GM12878 (cell line): Measurements from ENCODE around the gene RNASEH2A. TPM values are rescaled to one million over a fixed set of nuclear protein-coding genes. Genes with fewer than 3 reads are reported as not detected.

Source experiments
- ATAC-seq: fragments of 200-7000 bp; cut with Tn5 transposase; 3 replicates; pipeline ENCODE4 v1.9.1; 2020; ENCODE audit warnings: mild to moderate bottlenecking, moderate library complexity
- BruUV-seq: library from RNA; stranded (reverse); fragments of 400-500 nt; replicated peaks from 2 replicates; lab custom pipeline; 2021; lab: Mats Ljungman, UMichigan
- CTCF ChIA-PET: fragments of 300-600 bp; sonication (Branson Sonifier 250); formaldehyde crosslinking; extraction: SDS; loops from one replicate; lab custom pipeline; 2021; ENCODE audit warnings: inconsistent platforms; lab: Yijun Ruan, JAX
- POLR2A ChIA-PET: fragments of 350-600 bp; formaldehyde crosslinking; extraction: SDS; loops from one replicate; lab custom pipeline; 2021; ENCODE audit warnings: inconsistent platforms; lab: Charles Lee
- RAD21 ChIA-PET: fragments of 300-600 bp; sonication (Branson Sonifier 250); formaldehyde crosslinking; loops from one replicate; lab custom pipeline; 2023; ENCODE audit warnings: antibody characterized with exemption; ENCODE audit not compliant: unreplicated experiment; lab: Charles Lee
- SMC1A ChIA-PET: fragments of 300-600 bp; sonication (Branson Sonifier 250); formaldehyde crosslinking; loops from one replicate; lab custom pipeline; 2023; ENCODE audit not compliant: unreplicated experiment, uncharacterized antibody; lab: Charles Lee
- DNase-seq: peaks from one replicate; pipeline ENCODE4 v3.0.0-alpha.2; 2011; ENCODE audit warnings: low read depth, low spot score
- FAIRE-seq: peaks from 3 replicates; lab custom pipeline; 2011; peaks lifted over from hg19 to GRCh38; lab: Jason Lieb, UNC
- H2AFZ ChIP-seq: 2 replicates; pipeline ENCODE4 v1.6.0; 2011; ENCODE audit warnings: low read depth, low read length, control low read depth; ENCODE audit not compliant: control insufficient read depth
- H3K27ac ChIP-seq: 2 replicates; pipeline ENCODE4 v1.5.1; 2011; ENCODE audit warnings: control low read depth; ENCODE audit not compliant: control insufficient read depth, insufficient read depth
- H3K27me3 ChIP-seq, 2 experiments: replicated peaks in 1 of 2; 2 replicates each; pipeline versions ENCODE4 v1.6.0 to v1.6.1; 2011; ENCODE audit warnings: low read length in 1 of 2; ENCODE audit not compliant: control insufficient read depth in 2 of 2, insufficient read depth in 2 of 2
- H3K36me3 ChIP-seq, 2 experiments: 2 replicates each; pipeline ENCODE4 v1.5.1; 2011; ENCODE audit warnings: low read length in 1 of 2; ENCODE audit not compliant: control insufficient read depth in 2 of 2, insufficient read depth in 2 of 2
- H3K4me1 ChIP-seq: 2 replicates; pipeline ENCODE4 v1.6.1; 2011; ENCODE audit warnings: mild to moderate bottlenecking, low read length, moderate library complexity, mixed read lengths; ENCODE audit not compliant: control insufficient read depth, insufficient read depth
- H3K4me2 ChIP-seq: 2 replicates; pipeline ENCODE4 v1.6.0; 2011; ENCODE audit warnings: control low read depth; ENCODE audit not compliant: control insufficient read depth, insufficient read depth
- H3K4me3 ChIP-seq: fragments of 200-600 bp; sonication (generic); 2 replicates; pipeline ENCODE4 v1.5.1; 2016
- H3K79me2 ChIP-seq: 2 replicates; pipeline ENCODE4 v1.6.0; 2011; ENCODE audit warnings: low read length; ENCODE audit not compliant: control insufficient read depth, insufficient read depth
- H3K9ac ChIP-seq: 2 replicates; pipeline ENCODE4 v1.8.0; 2011; ENCODE audit warnings: low read length, control low read depth, mixed read lengths; ENCODE audit not compliant: control insufficient read depth, insufficient read depth
- H3K9me3 ChIP-seq: replicated peaks from 3 replicates; pipeline ENCODE4 v1.5.1; 2011; ENCODE audit warnings: mild to moderate bottlenecking, low read length; ENCODE audit not compliant: control insufficient read depth, insufficient read depth
- H4K20me1 ChIP-seq: 2 replicates; pipeline ENCODE4 v1.6.0; 2011; ENCODE audit not compliant: control insufficient read depth, insufficient read depth
- ATF7 ChIP-seq: fragments of 450-650 bp; IDR thresholded peaks from 2 replicates; pipeline ENCODE4 v1.6.1; 2016; ENCODE audit warnings: low read depth, mild to moderate bottlenecking
- CHD4 ChIP-seq: fragments of 200-600 bp; sonication (generic); IDR thresholded peaks from 2 replicates; pipeline ENCODE4 v1.6.1; 2016; ENCODE audit warnings: mild to moderate bottlenecking
- MTA2 ChIP-seq: fragments of 450-650 bp; IDR thresholded peaks from 2 replicates; pipeline ENCODE4 v1.6.1; 2016; ENCODE audit warnings: low read depth, mild to moderate bottlenecking, moderate library complexity
- NR2F1 ChIP-seq: fragments of 450-650 bp; conservative IDR thresholded peaks from 2 replicates; pipeline ENCODE4 v1.6.1; 2017; ENCODE audit warnings: mild to moderate bottlenecking
- USF2 ChIP-seq: IDR thresholded peaks from 2 replicates; pipeline ENCODE4 v1.6.1; 2011; ENCODE audit warnings: low read depth, low read length, improper control_type of control experiment, borderline replicate concordance
- ZNF687 ChIP-seq: fragments of 450-650 bp; IDR thresholded peaks from 2 replicates; pipeline ENCODE4 v1.6.1; 2017; ENCODE audit warnings: mild to moderate bottlenecking, moderate library complexity
- WGBS: methylation state at CpG from one replicate; pipeline ENCODE4 v1.1.6; 2016; ENCODE audit warnings: low lambda C conversion rate; ENCODE audit not compliant: insufficient replicate concordance, insufficient coverage; ENCODE audit errors: missing lambda C conversion rate; 5-methylcytosine and 5-hydroxymethylcytosine counted together
- in situ Hi-C: fragments of 300-500 bp; cut with MboI; formaldehyde crosslinking; loops from 9 replicates; pipeline ENCODE4 v1.14.3; 2018; ENCODE audit warnings: mixed read lengths
- intact Hi-C: fragments of 100-400 bp; cut with micrococcal nuclease; formaldehyde crosslinking; loops from one replicate; pipeline ENCODE4 v1.14.2; 2022; ENCODE audit not compliant: unreplicated experiment
- polyA plus RNA-seq, 11 experiments: library from polyadenylated mRNA; depleted of rRNA in 4 of 11; unstranded in 6 of 11; stranded (reverse) in 5 of 11; fragments of >200 nt; fragmentation: Nextera tagmentation in 4 of 11; fragmentation: Illumina TruSeq in 1 of 11; extraction: Ambion mirVana in 4 of 11; extraction: Trizol in 1 of 11; gene quantifications; 1 replicate in 1 of 11; 2 replicates in 10 of 11; pipeline versions ENCODE4 v1.2.1 to v1.2.3, GENCODE V29; 2011 to 2016; ENCODE audit warnings: inconsistent platforms in 2 of 11, missing spikeins in 2 of 11, low read depth in 1 of 11
- total RNA-seq, 4 experiments: library from RNA; depleted of rRNA in 3 of 4; stranded (reverse); fragments of >200 nt in 3 of 4; fragmentation: Illumina TruSeq in 1 of 4; extraction: Trizol in 1 of 4; gene quantifications; 2 replicates each; pipeline versions ENCODE4 v1.2.1 to v1.2.3, GENCODE V29; 2013 to 2021
- TF ChIP-seq, protein P1 (sequence below): fragments of 450-650 bp; IDR thresholded peaks from 2 replicates; pipeline ENCODE4 v1.6.1; 2016; ENCODE audit warnings: mild to moderate bottlenecking, moderate library complexity, borderline replicate concordance
- TF ChIP-seq, protein P2 (sequence below): fragments of 450-650 bp; IDR thresholded peaks from 2 replicates; pipeline ENCODE4 v1.6.1; 2016; ENCODE audit warnings: mild to moderate bottlenecking

The RNASEH2A gene
- total and polyA plus RNA-seq, 10 of the 15 experiments (the other 5 are each of a cell fraction or from before 2014, with no cell fraction given), result 17.4 to 103 (median 40.4) TPM

DNA sequence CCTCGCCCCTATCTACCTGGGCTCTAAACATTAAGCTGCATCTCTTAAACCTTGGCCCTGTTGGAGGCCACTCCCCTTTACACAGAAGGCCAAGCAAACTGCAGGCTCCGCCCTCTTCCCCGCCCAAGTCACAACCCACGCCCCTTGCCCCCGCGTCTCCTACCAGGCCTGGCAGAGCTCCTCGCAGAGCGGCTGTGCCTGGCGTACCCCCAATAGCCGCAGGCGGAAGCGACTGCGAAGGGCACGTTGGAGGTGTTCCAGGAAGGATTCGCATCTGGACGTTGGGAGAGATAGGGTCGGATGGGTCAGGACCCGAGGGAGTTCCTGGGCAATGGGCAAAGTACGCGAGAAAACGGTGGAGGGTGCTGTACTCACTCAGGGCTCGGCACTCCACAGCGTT, 22.1 kb downstream of the RNASEH2A start (continued):
- TF ChIP-seq, protein P1, sequence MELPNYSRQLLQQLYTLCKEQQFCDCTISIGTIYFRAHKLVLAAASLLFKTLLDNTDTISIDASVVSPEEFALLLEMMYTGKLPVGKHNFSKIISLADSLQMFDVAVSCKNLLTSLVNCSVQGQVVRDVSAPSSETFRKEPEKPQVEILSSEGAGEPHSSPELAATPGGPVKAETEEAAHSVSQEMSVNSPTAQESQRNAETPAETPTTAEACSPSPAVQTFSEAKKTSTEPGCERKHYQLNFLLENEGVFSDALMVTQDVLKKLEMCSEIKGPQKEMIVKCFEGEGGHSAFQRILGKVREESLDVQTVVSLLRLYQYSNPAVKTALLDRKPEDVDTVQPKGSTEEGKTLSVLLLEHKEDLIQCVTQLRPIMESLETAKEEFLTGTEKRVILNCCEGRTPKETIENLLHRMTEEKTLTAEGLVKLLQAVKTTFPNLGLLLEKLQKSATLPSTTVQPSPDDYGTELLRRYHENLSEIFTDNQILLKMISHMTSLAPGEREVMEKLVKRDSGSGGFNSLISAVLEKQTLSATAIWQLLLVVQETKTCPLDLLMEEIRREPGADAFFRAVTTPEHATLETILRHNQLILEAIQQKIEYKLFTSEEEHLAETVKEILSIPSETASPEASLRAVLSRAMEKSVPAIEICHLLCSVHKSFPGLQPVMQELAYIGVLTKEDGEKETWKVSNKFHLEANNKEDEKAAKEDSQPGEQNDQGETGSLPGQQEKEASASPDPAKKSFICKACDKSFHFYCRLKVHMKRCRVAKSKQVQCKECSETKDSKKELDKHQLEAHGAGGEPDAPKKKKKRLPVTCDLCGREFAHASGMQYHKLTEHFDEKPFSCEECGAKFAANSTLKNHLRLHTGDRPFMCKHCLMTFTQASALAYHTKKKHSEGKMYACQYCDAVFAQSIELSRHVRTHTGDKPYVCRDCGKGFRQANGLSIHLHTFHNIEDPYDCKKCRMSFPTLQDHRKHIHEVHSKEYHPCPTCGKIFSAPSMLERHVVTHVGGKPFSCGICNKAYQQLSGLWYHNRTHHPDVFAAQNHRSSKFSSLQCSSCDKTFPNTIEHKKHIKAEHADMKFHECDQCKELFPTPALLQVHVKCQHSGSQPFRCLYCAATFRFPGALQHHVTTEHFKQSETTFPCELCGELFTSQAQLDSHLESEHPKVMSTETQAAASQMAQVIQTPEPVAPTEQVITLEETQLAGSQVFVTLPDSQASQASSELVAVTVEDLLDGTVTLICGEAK, result no peak
- TF ChIP-seq NR2F1, result no peak

- no TSS peak for BruUV-seq
- POLR2A ChIA-PET, result no interaction called here
These were observed 27.0 kb downstream of the RNASEH2A start for GRCh38 chr19:12833418-12833737.

More at GRCh38 chr19:12833418-12833737, 27.0 kb downstream of the RNASEH2A start:
- H4K20me1 ChIP-seq, result no peaks in the 10 kb centered on the region; the same call in 1 of the 2 replicates
- ATAC-seq, result no peak
- TF ChIP-seq MTA2, result no peak
- no peak for TF ChIP-seq CHD4
- no peak for TF ChIP-seq ZNF687
- TF ChIP-seq, protein P2, sequence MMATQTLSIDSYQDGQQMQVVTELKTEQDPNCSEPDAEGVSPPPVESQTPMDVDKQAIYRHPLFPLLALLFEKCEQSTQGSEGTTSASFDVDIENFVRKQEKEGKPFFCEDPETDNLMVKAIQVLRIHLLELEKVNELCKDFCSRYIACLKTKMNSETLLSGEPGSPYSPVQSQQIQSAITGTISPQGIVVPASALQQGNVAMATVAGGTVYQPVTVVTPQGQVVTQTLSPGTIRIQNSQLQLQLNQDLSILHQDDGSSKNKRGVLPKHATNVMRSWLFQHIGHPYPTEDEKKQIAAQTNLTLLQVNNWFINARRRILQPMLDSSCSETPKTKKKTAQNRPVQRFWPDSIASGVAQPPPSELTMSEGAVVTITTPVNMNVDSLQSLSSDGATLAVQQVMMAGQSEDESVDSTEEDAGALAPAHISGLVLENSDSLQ, result no peak
- no peak for TF ChIP-seq USF2
- TF ChIP-seq ATF7, result no peak
- TF ChIP-seq, all 136 proteins: peak for 0
- no peak overlapping the region for H3K4me3 ChIP-seq
- no peak overlapping the region for H3K9ac ChIP-seq
- H3K9me3 ChIP-seq, result no peaks in the 10 kb centered on the region; the same call in none of the 3 replicates
- H2AFZ ChIP-seq, result no peak overlapping the region
- H3K27me3 ChIP-seq, result peaks cover 10 to 35% of the 10 kb centered on the region in 2 experiments
- RAD21 ChIA-PET, result no interaction called here
- intact Hi-C loops, result no loop called here
- 0% methylated on average over 2 of the region's 5 CpGs for WGBS
- H3K79me2 ChIP-seq, result no peaks in the 10 kb centered on the region
- DNase-seq (no peak), FAIRE-seq (no peak)
- SMC1A ChIA-PET, result no interaction called here
- peaks cover 4% of the 10 kb centered on the region; the same call in 1 of the 2 replicates for H3K4me1 ChIP-seq
- CTCF ChIA-PET, result interaction anchor here (2.1 kb wide), 1 partner anchor 15 kb away, joined by 4 read pairs; no protein-coding TSS in a partner anchor
- H3K27ac ChIP-seq, result no peak overlapping the region
- no peaks in the 10 kb centered on the region for H3K36me3 ChIP-seq
- no peak overlapping the region for H3K4me2 ChIP-seq
- in situ Hi-C loops, result no loop called here
